GM19193 (cell line): ENCODE data around the gene FBRSL1.

Experiments used
- POLR2A ChIP-seq: IDR thresholded peaks from 4 replicates; pipeline ENCODE4 v1.6.1; 2011; ENCODE audit not compliant: insufficient read depth, insufficient read length; ENCODE audit errors: extremely low read depth

The FBRSL1 gene

DNA sequence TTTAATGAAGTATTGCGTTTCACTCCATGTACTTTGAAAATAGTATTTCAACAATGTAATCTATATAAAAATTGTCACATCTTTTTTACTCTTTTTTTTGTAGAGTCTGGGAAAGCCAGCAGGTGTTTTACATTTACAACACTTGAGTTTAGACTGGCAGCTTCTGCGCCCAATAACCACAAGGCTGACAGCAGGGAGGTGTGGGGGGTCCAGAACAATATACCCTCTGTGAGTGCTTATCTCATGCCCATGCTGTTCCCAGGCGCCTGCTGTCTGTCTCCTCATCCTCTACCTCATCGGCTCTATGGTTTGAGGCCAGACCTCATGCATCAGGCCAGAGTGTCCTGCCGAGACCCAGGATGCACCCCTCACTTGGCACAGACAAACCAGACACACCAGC, 24.9 kb downstream of the FBRSL1 start:
- no peak for TF ChIP-seq POLR2A

DNA sequence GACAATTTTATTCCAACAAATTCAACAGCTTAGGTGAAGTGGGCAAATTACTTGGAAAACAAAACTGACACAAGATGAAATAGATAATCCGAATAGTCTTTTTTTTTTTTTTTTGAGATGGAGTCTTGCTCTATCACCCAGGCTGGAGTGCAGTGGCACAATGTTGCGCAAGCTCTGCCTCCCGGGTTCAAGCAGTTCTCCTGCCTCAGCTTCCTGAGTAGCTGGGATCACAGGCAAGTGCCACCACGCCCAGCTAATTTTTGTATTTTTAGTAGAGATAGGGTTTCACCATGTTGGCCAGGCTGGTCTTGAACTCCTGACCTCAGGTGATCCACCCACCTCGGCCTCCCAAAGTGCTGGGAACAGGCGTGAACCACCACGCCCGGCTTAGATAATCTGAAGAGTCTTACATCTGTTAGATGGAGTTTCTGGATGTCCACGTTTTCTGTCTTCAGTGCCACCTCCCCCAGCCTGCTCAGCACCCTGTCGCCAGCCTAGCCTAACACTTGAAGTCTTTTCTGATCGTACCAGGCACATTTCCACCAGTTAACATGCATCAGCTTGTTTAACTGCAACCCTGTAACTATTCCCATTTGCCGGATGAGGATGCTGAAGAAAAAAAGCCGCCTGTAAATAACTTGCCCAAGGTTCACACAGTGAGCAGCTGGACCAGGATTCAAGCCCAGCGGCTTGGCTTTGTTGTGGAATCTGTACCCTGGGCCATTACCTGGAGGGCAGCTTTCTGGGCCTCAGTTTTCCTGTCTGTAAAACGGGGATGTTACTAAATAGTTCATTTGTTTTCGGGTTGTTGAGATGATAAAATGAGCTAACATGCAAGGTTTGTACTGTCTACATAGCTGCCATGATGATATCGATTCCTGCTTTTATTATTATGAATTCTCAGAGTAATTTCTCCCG, 26.4 kb downstream of the FBRSL1 start:
- no peak for TF ChIP-seq POLR2A

DNA sequence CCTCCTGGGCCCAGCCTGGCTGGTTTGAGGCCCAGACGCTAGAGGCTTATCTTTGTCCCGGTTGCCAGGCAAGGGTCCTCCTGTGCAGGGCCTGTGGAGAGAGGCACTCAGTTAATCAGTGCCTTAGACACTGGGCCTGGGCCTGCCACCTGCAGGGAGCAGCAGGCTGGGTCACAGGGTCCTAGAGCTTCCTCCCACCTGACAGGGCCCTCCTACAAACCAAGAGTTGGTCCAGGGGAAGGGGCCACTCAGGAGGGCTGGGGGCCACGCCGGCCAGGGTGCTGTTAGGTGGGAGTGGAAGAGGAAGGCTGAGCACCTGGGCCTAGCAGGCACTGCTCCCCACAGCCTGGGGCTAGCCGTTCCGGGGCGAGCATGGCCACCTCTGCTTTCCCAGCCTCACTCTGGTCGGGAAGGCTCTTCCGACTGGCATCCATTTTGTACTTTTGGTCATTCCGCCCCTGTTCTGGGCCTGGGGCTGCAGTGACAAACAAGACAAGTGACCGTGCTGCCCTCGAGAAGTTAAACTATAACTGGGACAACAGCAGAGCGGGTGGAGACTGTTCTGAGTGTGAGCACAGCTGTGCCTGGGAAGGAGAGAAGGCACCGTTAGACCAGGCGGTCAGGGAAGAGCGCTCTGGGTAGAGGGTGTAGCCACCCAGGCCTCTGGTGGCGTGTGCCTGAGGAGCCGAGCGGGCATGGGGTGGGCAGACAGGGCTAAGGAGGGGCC, 27.2 kb downstream of the FBRSL1 start:
- TF ChIP-seq POLR2A = no peak

DNA sequence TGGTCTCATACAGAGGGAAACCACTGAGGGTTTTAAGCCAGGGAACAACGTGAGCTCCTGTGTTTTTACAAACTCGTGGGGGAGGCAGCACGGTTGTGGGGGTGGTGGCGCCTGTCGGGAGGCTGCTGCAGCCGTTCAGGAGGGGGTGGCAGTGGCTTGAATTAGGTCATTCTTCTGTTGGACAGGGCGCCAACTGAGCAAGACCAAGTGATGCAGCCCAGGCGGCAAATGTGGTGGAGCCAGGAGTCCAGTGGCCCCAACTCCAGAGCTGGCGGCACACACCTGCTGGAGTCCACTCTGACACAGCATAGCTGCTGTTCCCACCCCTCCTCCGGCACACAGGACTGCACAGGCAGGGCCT, 27.8 kb downstream of the FBRSL1 start:
- no peak for TF ChIP-seq POLR2A

GRCh38 chr12:132518354-132518992, 28.5 kb downstream of the FBRSL1 start:
- TF ChIP-seq POLR2A = no peak

GRCh38 chr12:132520421-132521199, 30.7 kb downstream of the FBRSL1 start:
- no peak for TF ChIP-seq POLR2A

DNA sequence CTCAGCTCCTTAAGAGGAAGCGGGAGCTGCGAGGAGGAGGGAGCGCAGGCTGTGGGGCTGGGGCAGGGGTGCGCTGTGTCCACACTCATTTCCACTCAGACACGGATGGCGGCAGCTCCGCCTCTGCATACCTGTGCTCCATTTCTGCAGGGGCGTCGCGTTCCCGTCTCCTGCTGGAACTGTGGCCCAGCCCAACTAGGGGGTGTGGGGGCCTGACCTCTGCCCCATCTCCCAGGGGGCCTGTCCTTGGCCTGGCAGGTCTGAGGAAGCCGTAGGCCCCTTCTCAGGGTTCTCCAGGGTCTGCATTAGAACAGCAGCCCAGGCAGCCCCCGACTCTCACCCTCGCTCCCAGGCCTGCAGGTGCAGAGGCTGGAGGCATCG, 31.2 kb downstream of the FBRSL1 start:
- no peak for TF ChIP-seq POLR2A

DNA sequence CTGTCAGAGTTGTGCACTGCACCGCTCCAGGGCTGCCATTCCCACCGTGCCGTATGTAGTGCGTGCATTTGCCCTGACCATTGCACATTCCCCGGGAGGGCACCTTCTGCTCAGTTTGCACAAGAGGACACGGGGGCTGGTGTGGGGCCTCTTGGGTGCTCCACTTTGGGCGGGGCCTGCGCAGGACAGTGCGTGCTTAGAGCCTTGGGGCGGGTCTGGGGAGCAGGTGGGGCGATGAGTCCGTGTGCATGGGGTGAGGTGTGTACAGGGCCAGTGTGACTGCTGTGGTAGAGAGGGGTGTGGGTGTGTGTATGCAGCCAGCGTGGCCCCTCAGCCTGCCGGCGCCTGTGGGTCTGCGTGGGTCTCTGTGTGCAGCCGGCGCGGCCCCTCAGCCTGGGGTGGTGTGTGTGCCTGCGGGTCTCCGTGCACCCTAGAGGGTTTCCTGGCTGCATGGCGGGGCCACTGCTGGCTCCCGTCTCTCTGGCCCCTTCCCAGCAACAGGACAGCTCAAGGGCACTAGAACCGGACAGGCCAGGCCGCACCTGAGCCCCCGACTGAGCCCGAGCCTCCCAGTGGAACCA, 31.9 kb downstream of the FBRSL1 start:
- no peak for TF ChIP-seq POLR2A

DNA sequence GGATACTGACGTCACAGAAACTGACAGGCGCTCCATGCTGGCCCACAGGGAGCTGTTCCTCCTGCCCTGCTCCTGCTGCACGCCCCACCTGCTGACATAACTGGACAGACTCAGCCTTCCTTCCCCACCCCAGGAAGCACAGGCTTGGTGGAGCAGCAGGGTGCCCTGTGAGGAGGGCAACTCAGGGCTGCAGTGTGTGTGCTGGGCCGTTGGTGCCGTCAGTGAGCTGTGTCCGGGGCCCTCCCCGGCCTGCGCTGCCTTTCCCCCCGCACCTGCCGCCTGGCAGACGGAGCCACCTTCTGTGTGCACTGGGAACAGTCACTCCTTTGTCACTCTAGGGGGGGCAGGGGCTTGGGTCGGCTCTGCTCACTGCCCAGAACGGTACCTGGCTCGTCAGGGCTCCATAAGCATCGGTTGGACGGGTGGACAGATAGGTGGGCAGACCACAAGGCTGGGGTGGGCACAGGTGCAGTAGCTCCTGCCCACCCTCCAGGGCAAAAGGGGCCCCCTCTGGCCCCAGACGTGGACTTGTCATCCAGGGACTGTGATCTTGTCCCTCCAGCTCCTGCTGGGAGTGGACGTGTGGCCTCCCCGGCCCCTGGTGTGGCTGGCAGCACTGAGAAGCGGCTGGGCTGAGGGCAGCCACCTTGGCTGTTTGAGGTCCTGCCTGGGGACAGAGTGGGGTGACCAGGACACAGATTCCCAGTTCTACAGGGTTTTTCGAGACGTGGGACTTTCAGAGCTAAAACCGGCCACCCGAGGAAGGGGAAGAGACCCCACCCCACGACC, 32.8 kb downstream of the FBRSL1 start:
- TF ChIP-seq POLR2A = no peak

DNA sequence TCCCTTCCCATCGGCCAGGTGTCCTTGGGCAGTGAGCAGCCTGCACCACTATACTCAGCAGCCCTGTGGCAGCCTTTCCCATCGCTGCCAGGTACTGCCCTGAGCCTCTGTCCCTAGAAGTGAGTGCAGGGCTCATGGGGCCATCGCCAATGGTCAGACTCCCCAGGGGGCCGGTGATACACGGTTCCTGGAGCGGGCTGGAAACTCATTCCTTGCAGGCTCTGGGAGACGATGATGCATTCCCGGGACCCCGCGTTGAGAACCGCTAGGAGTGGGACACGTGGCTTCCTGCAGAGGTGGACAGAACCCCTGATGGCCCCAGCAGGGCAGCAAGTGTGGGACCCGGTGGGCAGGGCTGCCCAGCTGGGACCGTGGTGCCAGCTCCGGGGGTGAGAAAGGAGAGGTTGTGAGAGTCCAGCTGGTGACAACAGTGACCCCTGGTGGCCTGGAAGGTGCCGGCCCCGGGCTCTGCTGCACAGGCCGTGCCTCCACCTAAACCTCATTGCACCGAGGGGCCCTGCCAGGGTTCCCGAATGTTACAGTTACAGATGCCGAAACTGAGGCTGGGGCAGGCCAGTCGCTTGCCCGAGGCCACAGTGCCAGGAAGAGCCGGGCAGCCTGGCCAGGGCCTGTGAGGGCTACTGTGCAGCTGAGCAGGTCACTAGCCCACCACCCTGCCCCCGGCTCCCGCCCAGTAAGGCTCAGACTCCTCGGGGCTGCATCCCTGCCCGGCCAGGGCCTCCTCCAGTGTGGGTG, 33.8 kb downstream of the FBRSL1 start:
- no peak for TF ChIP-seq POLR2A

DNA sequence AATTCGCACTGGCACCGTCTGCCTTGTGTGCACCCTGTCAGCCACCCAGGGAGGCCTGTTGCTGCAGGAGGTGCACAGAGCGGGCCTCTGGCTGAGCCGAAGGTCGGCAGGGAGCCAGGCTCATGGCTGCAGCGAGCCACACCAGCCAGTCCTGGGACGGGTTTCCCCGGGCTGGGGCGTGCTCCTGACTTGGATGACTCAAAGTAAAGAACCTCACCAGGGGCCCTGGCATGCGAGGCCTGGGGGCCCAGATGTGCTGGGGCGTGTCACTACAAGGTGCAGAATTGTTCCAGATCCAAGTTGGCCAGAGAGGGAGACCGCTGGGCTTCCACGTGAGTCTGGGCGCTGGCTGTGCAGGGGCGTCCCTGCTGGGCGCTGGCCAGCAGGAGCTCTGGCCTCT, 34.5 kb downstream of the FBRSL1 start:
- TF ChIP-seq POLR2A = no peak

- TF ChIP-seq POLR2A = no peak
These were observed 35.3 kb downstream of the FBRSL1 start for GRCh38 chr12:132525011-132525832.

DNA sequence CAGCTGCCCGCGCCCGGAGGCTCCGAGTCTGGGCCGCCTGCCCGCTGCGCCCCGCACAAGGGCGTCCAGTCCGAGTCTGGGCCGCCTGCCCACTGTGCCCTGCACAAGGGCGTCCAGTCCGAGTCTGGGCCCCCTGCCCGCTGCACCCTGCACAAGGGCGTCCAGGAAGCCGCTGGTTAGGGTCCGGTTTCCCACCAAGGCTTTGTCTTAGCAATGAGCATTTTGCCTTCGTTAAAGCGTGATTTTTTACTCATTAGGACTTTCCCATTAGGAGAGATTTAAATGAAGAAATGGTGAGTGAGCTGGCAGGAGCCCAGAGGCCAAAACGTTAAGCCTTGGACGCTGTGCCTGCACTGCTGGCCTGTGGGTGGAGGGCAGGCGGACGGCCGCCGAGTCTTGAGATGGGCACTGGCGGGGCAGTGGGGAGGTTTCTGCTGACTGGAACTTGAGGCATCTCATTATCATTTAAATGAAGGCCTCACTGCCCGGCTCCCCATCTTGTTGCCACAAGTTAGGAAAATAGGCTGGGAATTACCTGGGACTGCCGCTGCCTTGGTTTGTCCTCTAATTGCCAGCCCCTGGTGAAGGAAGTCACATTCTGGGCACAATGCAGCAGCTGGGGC, 36.0 kb downstream of the FBRSL1 start:
- TF ChIP-seq POLR2A = no peak
